K562 (cell line): ENCODE results near the gene EEPD1. TPM values are rescaled to one million over a fixed set of nuclear protein-coding genes. Genes with fewer than 3 reads are reported as not detected.
A peak's percentile ranks its signal among the peaks of the same experiment; 100 is the strongest.

ENCODE experiments used
- ATAC-seq: fragments of 200-7000 bp; cut with Tn5 transposase; 3 replicates; pipeline ENCODE4 v1.9.1; 2020; ENCODE audit warnings: moderate library complexity
- Bru-seq: library from RNA; stranded (reverse); fragments of 400-500 nt; gene quantifications from one replicate; lab custom pipeline; 2021; lab: Mats Ljungman, UMichigan
- BruChase-seq, 2 experiments: library from RNA; stranded (reverse); fragments of 400-500 nt; gene quantifications; one replicate each; lab custom pipeline; 2021; lab: Mats Ljungman, UMichigan
- BruUV-seq: library from RNA; stranded (reverse); fragments of 400-500 nt; replicated peaks from 2 replicates; lab custom pipeline; 2021; lab: Mats Ljungman, UMichigan
- CTCF ChIA-PET: fragments of 300-600 bp; formaldehyde crosslinking; extraction: SDS; loops from one replicate; lab custom pipeline; 2021; ENCODE audit warnings: low intra/inter-chr PET ratio; lab: Yijun Ruan, JAX
- POLR2A ChIA-PET: fragments of 300-600, 350-650 bp; sonication (Branson Sonifier 250); formaldehyde crosslinking; extraction: SDS; loops from one replicate; lab custom pipeline; 2021; ENCODE audit warnings: antibody characterized with exemption, inconsistent platforms; lab: Yijun Ruan, JAX
- DNase-seq, 4 experiments: peaks; one replicate each; pipeline versions ENCODE4 v3.0.0 to v3.0.0-alpha.2; 2011 to 2018; ENCODE audit warnings: low spot score in 3 of 4, mixed read lengths in 3 of 4; ENCODE audit errors: extremely low read depth in 1 of 4
- FAIRE-seq: peaks from 2 replicates; lab custom pipeline; 2011; peaks lifted over from hg19 to GRCh38; lab: Jason Lieb, UNC
- H2AFZ ChIP-seq: 2 replicates; pipeline ENCODE4 v1.6.0; 2011; ENCODE audit warnings: low read depth, low read length, control low read depth, inconsistent platforms
- H3K27ac ChIP-seq: fragments of 200-600 bp; 3 replicates; pipeline ENCODE4 v1.8.0; 2011; ENCODE audit warnings: low read depth, mild to moderate bottlenecking, control low read depth, inconsistent platforms, low read length, moderate library complexity, mixed read lengths; ENCODE audit errors: extremely low read depth
- H3K27me3 ChIP-seq, 2 experiments: fragments of 300-600 bp in 1 of 2; 2 replicates in 1 of 2; 3 replicates in 1 of 2; pipeline versions ENCODE4 v1.6.0 to v1.8.0; 2011; ENCODE audit warnings: inconsistent platforms in 2 of 2, low read length in 2 of 2, mild to moderate bottlenecking in 1 of 2, mixed read lengths in 1 of 2, moderate library complexity in 1 of 2; ENCODE audit not compliant: control insufficient read depth in 2 of 2, insufficient read depth in 2 of 2
- H3K36me3 ChIP-seq: fragments of 300-600 bp; 3 replicates; pipeline ENCODE4 v1.8.0; 2011; ENCODE audit warnings: mild to moderate bottlenecking, low read length, inconsistent platforms; ENCODE audit not compliant: control insufficient read depth, insufficient read depth
- H3K4me1 ChIP-seq, 2 experiments: fragments of 200-600 bp in 1 of 2; replicated peaks in 1 of 2; 2 replicates in 1 of 2; 3 replicates in 1 of 2; pipeline versions ENCODE4 v1.5.1 to v1.8.0; 2011; ENCODE audit warnings: inconsistent platforms in 2 of 2, low read length in 2 of 2, mild to moderate bottlenecking in 1 of 2, mixed read lengths in 1 of 2, moderate library complexity in 1 of 2; ENCODE audit not compliant: control insufficient read depth in 2 of 2, insufficient read depth in 2 of 2
- H3K4me2 ChIP-seq: 2 replicates; pipeline ENCODE4 v1.6.1; 2011; ENCODE audit warnings: low read length, control low read depth, inconsistent platforms, mixed read lengths; ENCODE audit not compliant: insufficient read depth
- H3K4me3 ChIP-seq: fragments of 200-600 bp; sonication (generic), shearing (Covaris generic); 2 replicates; pipeline ENCODE4 v1.5.1; 2016; ENCODE audit warnings: control low read depth, inconsistent platforms
- H3K79me2 ChIP-seq: fragments of 200-600 bp; 3 replicates; pipeline ENCODE4 v1.8.0; 2011; ENCODE audit warnings: low read length, inconsistent platforms; ENCODE audit not compliant: control insufficient read depth, insufficient read depth
- H3K9ac ChIP-seq, 2 experiments: 2 replicates each; pipeline versions ENCODE4 v1.6.0 to v1.6.1; 2011; ENCODE audit warnings: low read depth in 2 of 2, low read length in 2 of 2, control low read depth in 1 of 2, inconsistent platforms in 1 of 2, mild to moderate bottlenecking in 1 of 2, mixed read lengths in 1 of 2; ENCODE audit not compliant: insufficient read depth in 1 of 2
- H3K9me1 ChIP-seq: one replicate; pipeline ENCODE4 v1.6.0; 2011; ENCODE audit warnings: inconsistent platforms, mild to moderate bottlenecking, low read length, moderate library complexity; ENCODE audit not compliant: control insufficient read depth, insufficient read depth
- H3K9me3 ChIP-seq: replicated peaks from 2 replicates; pipeline ENCODE4 v1.5.1; 2011; ENCODE audit warnings: low read depth, low read length, inconsistent platforms; ENCODE audit not compliant: control insufficient read depth, insufficient read depth
- H4K20me1 ChIP-seq: replicated peaks from 2 replicates; pipeline ENCODE4 v1.6.1; 2011; ENCODE audit warnings: low read length, inconsistent platforms, mixed read lengths; ENCODE audit not compliant: control insufficient read depth, insufficient read depth
- HLTF ChIP-seq: fragments of 450-650 bp; IDR thresholded peaks from 2 replicates; pipeline ENCODE4 v1.6.1; 2016
- KLF13 ChIP-seq: fragments of 450-650 bp; IDR thresholded peaks from 2 replicates; pipeline ENCODE4 v1.6.1; 2016; ENCODE audit warnings: missing genetic modification characterization, low read depth, mild to moderate bottlenecking, missing compliant biosample characterization, moderate library complexity, borderline replicate concordance
- LARP7 ChIP-seq: fragments of 450-650 bp; IDR thresholded peaks from 2 replicates; pipeline ENCODE4 v1.6.1; 2016
- PTRF ChIP-seq: fragments of 450-650 bp; IDR thresholded peaks from 2 replicates; pipeline ENCODE4 v1.6.1; 2016; ENCODE audit warnings: mild to moderate bottlenecking, missing genetic modification characterization, missing compliant biosample characterization
- RAD21 ChIP-seq, 2 experiments: fragments of 250-450 bp in 1 of 2; fragments of 450-650 bp in 1 of 2; sonication (Bioruptor Pico) in 1 of 2; formaldehyde crosslinking in 1 of 2; IDR thresholded peaks in 1 of 2; conservative IDR thresholded peaks in 1 of 2; 2 replicates each; pipeline versions ENCODE4 v1.4.0 to v1.8.0; 2020 to 2022; ENCODE audit warnings: mild to moderate bottlenecking in 2 of 2, moderate library complexity in 1 of 2
- TAF15 ChIP-seq: fragments of 200-400 bp; formaldehyde crosslinking; IDR thresholded peaks from 2 replicates; pipeline ENCODE4 v1.6.1; 2017; ENCODE audit warnings: mild to moderate bottlenecking, low read depth, low read length, moderate library complexity
- TBP ChIP-seq: optimal IDR thresholded peaks from 2 replicates; pipeline ENCODE3; 2011; ENCODE audit warnings: low read depth, low read length, improper control_type of control experiment
- ZFPM2 ChIP-seq: fragments of 250-450 bp; sonication (Bioruptor Pico); IDR thresholded peaks from 2 replicates; pipeline ENCODE4 v1.5.1; 2022; ENCODE audit warnings: mild to moderate bottlenecking
- ZNF408 ChIP-seq: fragments of 250-450 bp; sonication (Bioruptor Pico); IDR thresholded peaks from 2 replicates; pipeline ENCODE4 v1.4.0; 2020; ENCODE audit warnings: low read depth, mild to moderate bottlenecking, moderate library complexity
- WGBS: fragments of 100-300 bp; shearing (Covaris generic); methylation state at CpG from one replicate; pipeline ENCODE4 v1.1.6; 2016; ENCODE audit warnings: low coverage, mixed read lengths; ENCODE audit not compliant: insufficient coverage; ENCODE audit errors: missing lambda C conversion rate; 5-methylcytosine and 5-hydroxymethylcytosine counted together
- in situ Hi-C: fragments of 300-500 bp; cut with MboI; formaldehyde crosslinking; loops from 4 replicates; pipeline ENCODE4 v1.15.0; 2018; ENCODE audit warnings: inconsistent platforms, mixed read lengths
- intact Hi-C: fragments of 100-400 bp; cut with micrococcal nuclease; formaldehyde crosslinking; loops from 2 replicates; pipeline ENCODE4 v1.14.2; 2022
- long read RNA-seq, 3 experiments: library from polyadenylated mRNA in 2 of 3; library from RNA in 1 of 3; unstranded in 2 of 3; stranded (forward) in 1 of 3; transcript quantifications; one replicate each; pipeline ENCODE4 v2.0.0, GENCODE V29; 2019 to 2022
- polyA minus RNA-seq, 3 experiments: library from RNA; depleted of rRNA, polyadenylated mRNA; stranded (reverse); fragments of >200 nt; gene quantifications; 2 replicates each; pipeline ENCODE4 v1.2.3, GENCODE V29; 2011
- polyA plus RNA-seq, 8 experiments: library from polyadenylated mRNA; depleted of rRNA in 4 of 8; stranded (reverse) in 5 of 8; unstranded in 3 of 8; fragments of >200 nt; fragmentation: Nextera tagmentation in 2 of 8; fragmentation: Illumina TruSeq in 1 of 8; extraction: Ambion mirVana in 2 of 8; extraction: Trizol in 1 of 8; gene quantifications; 2 replicates each; pipeline versions ENCODE4 v1.2.1 to v1.2.3, GENCODE V29; 2011 to 2014; ENCODE audit warnings: inconsistent platforms in 1 of 8, missing spikeins in 1 of 8
- total RNA-seq, 7 experiments: library from RNA; depleted of rRNA in 6 of 7; stranded (reverse); fragments of >200 nt in 6 of 7; fragmentation: Illumina TruSeq in 2 of 7; extraction: Trizol in 2 of 7; gene quantifications; 2 replicates each; pipeline versions ENCODE4 v1.2.1 to v1.2.3, GENCODE V29; 2011 to 2021; ENCODE audit warnings: low replicate concordance in 1 of 7
- TF ChIP-seq, protein P1 (sequence below): sonication (generic); formaldehyde crosslinking; IDR thresholded peaks from 2 replicates; pipeline ENCODE4 v1.9.0; 2022; ENCODE audit warnings: mild to moderate bottlenecking, missing genetic modification reagents
- TF ChIP-seq, protein P2 (sequence below): fragments of 250-450 bp; sonication (Bioruptor Pico); IDR thresholded peaks from 2 replicates; pipeline ENCODE4 v1.5.0; 2021
- TF ChIP-seq, protein P3 (sequence below): fragments of 450-650 bp; IDR thresholded peaks from 2 replicates; pipeline ENCODE4 v1.6.1; 2014; ENCODE audit warnings: low read depth, mild to moderate bottlenecking, moderate library complexity, borderline replicate concordance

EEPD1 gene
- total RNA-seq (2011; cell fraction: chromatin; rRNA removed; ENCODE audit: low replicate concordance): 0.77 and 1.5 TPM in 2 replicates
- total RNA-seq (2011; cell fraction: nucleolus; rRNA removed): 1.3 and 1.5 TPM in 2 replicates
- 1.0 and 1.2 TPM in 2 replicates for total RNA-seq (2011; cell fraction: nucleoplasm; rRNA removed)
- total RNA-seq (2014; rRNA removed) (0.78 and 1.5 TPM in 2 replicates), total RNA-seq (2014; rRNA removed; fragmentation: Illumina TruSeq; extraction: Trizol) (0.38 and 0.84 TPM in 2 replicates), total RNA-seq (2015; rRNA removed; fragmentation: Illumina TruSeq; extraction: Trizol) (0.68 and 0.76 TPM in 2 replicates), total RNA-seq (2021) (0.71 and 1.9 TPM in 2 replicates), polyA plus RNA-seq (2011; rRNA removed) (0.33 and 0.42 TPM in 2 replicates), polyA plus RNA-seq (2014; fragmentation: Illumina TruSeq; extraction: Trizol) (0.70 and 0.75 TPM in 2 replicates), polyA plus RNA-seq (2014; fragmentation: Nextera tagmentation; extraction: Ambion mirVana) (under 1 TPM in 1 of 2 experiments, not detected in 1; 0.01 TPM), polyA plus RNA-seq (2014; rRNA removed) (0.85 and 1.1 TPM in 2 replicates), polyA minus RNA-seq (2011; rRNA and poly(A)+ RNA removed) (0.21 and 0.46 TPM in 2 replicates), Bru-seq, nascent RNA (percentile 40 among the genes with signal in this experiment), BruChase-seq, experiment 1, labeled RNA remaining after a 2-hour chase (percentile 40 among the genes with signal in this experiment), BruChase-seq, experiment 2, labeled RNA remaining after a 6-hour chase (percentile 39 among the genes with signal in this experiment)
- 0.22 and 0.52 TPM in 2 replicates for polyA plus RNA-seq (2011; cell fraction: cytosol; rRNA removed)
- polyA plus RNA-seq (2011; cell fraction: nucleus; rRNA removed): 0.67 and 0.71 TPM in 2 replicates
- polyA plus RNA-seq (2012): 0.72 and 0.91 TPM in 2 replicates
- 0.82 TPM in 1 of 2 replicates, not detected in the other for polyA minus RNA-seq (2011; cell fraction: cytosol; rRNA and poly(A)+ RNA removed)
- polyA minus RNA-seq (2011; cell fraction: nucleus; rRNA and poly(A)+ RNA removed): 0.81 and 1.1 TPM in 2 replicates
- long read RNA-seq, experiment 1, full-length matches to known transcripts: 2 of 2 reads
- long read RNA-seq, experiment 1, partial matches to known transcripts: 0 of 2 reads
- long read RNA-seq, experiment 1, other reads (novel, unspliced or antisense): 0 of 2 reads
- long read RNA-seq, experiment 2, partial matches to known transcripts: 0 of 1 reads
- long read RNA-seq, experiment 2, other reads (novel, unspliced or antisense): 1 of 1 reads
- long read RNA-seq, experiment 3: 0 reads

DNA sequence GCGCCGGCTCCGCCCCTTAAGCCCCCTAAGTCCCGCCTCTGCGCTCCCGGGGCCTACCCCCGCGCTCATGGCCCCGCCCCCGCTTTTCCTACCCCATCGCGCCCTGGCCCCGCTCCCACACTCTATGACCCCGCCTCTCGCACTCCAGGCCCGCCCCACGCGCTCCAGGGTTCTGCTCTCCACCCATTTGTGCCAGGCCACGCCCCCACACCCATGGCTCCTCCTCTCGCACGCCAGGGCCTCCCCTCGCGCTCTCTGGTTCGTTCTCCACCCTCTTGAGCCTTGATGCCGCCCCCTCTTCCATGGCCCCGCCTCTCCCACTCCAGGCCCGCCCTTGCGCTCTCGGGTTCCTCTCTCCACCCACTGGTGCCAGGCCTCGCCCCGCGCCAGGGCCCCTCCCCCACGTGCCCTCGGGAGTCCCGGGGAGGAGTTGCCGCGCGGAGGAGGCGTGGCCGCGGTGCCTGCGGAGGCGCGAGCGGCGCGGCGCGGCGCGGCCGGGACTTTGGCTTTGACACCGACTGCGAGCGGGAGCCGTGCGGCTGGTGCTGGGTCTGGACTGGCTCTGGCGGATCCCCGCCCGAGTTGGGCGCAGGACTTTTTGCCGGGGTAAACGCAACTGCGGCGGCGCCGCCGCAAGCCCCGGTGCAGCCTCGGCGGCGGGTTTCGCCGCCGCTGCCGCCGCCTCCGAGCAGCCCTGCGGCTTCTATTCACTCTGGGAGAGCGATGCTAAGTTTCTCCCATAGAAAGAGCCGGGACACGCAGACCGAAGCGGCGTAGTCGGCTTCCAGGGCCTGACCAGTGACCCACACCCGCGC lies at the start of gene EEPD1:
Gene EEPD1, plus strand, starts transcription at position 499 of the 815 bp plus-strand sequence. CDS start 1,071 bp downstream, outside the sequence.
- CTCF ChIA-PET: interaction anchor here (0.6 kb wide), 1 partner anchor 134 kb away, joined by 3 read pairs; no protein-coding TSS in a partner anchor
- no peak for TF ChIP-seq PTRF
- TF ChIP-seq, protein P1, sequence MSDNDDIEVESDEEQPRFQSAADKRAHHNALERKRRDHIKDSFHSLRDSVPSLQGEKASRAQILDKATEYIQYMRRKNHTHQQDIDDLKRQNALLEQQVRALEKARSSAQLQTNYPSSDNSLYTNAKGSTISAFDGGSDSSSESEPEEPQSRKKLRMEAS (CRISPR knock-in tag): peak; percentile 56
- TF ChIP-seq, protein P2, sequence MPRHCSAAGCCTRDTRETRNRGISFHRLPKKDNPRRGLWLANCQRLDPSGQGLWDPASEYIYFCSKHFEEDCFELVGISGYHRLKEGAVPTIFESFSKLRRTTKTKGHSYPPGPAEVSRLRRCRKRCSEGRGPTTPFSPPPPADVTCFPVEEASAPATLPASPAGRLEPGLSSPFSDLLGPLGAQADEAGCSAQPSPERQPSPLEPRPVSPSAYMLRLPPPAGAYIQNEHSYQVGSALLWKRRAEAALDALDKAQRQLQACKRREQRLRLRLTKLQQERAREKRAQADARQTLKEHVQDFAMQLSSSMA (CRISPR knock-in tag): no peak
- TF ChIP-seq ZNF408: no peak
- peak; percentile 70; the same call in 1 of the 2 replicates for TF ChIP-seq KLF13 (tag)
- TF ChIP-seq LARP7: no peak
- no peak for TF ChIP-seq ZFPM2
- TF ChIP-seq TBP: no peak
- no peak for TF ChIP-seq RAD21 (CRISPR knock-in tag; conservative IDR thresholded peaks at IDR 0.05 in 1 of 2, IDR thresholded peaks at IDR 0.05 in 1 of 2)
- TF ChIP-seq HLTF: no peak
- TF ChIP-seq TAF15: no peak
- TF ChIP-seq, protein P3, sequence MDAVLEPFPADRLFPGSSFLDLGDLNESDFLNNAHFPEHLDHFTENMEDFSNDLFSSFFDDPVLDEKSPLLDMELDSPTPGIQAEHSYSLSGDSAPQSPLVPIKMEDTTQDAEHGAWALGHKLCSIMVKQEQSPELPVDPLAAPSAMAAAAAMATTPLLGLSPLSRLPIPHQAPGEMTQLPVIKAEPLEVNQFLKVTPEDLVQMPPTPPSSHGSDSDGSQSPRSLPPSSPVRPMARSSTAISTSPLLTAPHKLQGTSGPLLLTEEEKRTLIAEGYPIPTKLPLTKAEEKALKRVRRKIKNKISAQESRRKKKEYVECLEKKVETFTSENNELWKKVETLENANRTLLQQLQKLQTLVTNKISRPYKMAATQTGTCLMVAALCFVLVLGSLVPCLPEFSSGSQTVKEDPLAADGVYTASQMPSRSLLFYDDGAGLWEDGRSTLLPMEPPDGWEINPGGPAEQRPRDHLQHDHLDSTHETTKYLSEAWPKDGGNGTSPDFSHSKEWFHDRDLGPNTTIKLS: 0 out of 2 replicates have a peak, but pooled peaks have one; percentile 13

More for the DNA sequence above, at the start of gene EEPD1:
- Histone ChIP-seq H3K9me1 (no peaks in the 10 kb centered on the region), H3K27me3 (peaks cover 0 to 6% of the 10 kb centered on the region in 2 experiments; a peak in 1 of 5 replicates), H3K4me3 (peak within 1 kb of the TSS; percentile 57), H3K36me3 (no peaks in the 10 kb centered on the region), H3K9me3 (no peaks in the 10 kb centered on the region), H3K79me2 (no peaks in the 10 kb centered on the region), H3K4me2 (peak within 1 kb of the TSS; percentile 78), H3K4me1 (peaks cover 7 to 26% of the 10 kb centered on the region in 2 experiments; a peak in 4 of 5 replicates), H4K20me1 (0 out of 2 replicates have a peak, but pooled peaks cover 3% of the 10 kb centered on the region), H3K9ac (peak within 1 kb of the TSS; percentile 55 to 93), H3K27ac (peak within 1 kb of the TSS; percentile 34; the same call in 2 of the 3 replicates), H2AFZ (peak within 1 kb of the TSS; percentile 99)
- WGBS: under 1% methylated on average over 66 of the region's 88 CpGs
- intact Hi-C loops: no loop called here
- POLR2A ChIA-PET: no interaction called here
- peak; percentile 93 for FAIRE-seq
- no TSS peak for BruUV-seq
- ATAC-seq: peak; percentile 97
- in situ Hi-C loops: no loop called here
- DNase-seq: peak; percentile 95 to 98 (median 97)
